ENCODE measurements around the gene VWA7.

VWA7 gene

GRCh38 chr6:31739639-31740396, 37.3 kb downstream of the VWA7 start, which contains the start of gene MSH5:
Gene MSH5 (plus strand): TSS chr6:31740005. CDS start chr6:31740467, 462 bp downstream.
- H2AFZ ChIP-seq (ENCODE audit: low read depth, low read length): peak within 1 kb of the TSS; percentile 61
- H3K4me3 ChIP-seq (ENCODE audit: low read depth in 1 of 2, low read length in 2 of 2): peak within 1 kb of the TSS; percentile 68 to 86
- peaks cover 60% of the 10 kb centered on the region for H3K4me1 ChIP-seq (ENCODE audit: insufficient read depth, low read length)
- H3K4me2 ChIP-seq (ENCODE audit: insufficient read depth, low read length): peak within 1 kb of the TSS; percentile 76
- peak within 1 kb of the TSS; percentile 99 for H3K9ac ChIP-seq (ENCODE audit: low read depth, low read length)
- DNase-seq (peak; percentile 99), ATAC-seq (ENCODE audit: insufficient read depth, low read depth) (peak; percentile 82)
- H3K27me3 ChIP-seq (ENCODE audit: insufficient read depth, low read length, poor library complexity): no peaks in the 10 kb centered on the region
- H3K79me2 ChIP-seq (ENCODE audit: insufficient read depth, low read length): peaks cover 56% of the 10 kb centered on the region
- peaks cover 3% of the 10 kb centered on the region for H4K20me1 ChIP-seq (ENCODE audit: insufficient read depth, low read length)
- H3K27ac ChIP-seq (ENCODE audit: low read length): peak within 1 kb of the TSS; percentile 99
- TF ChIP-seq EZH2 (IDR thresholded peaks at IDR 0.05; ENCODE audit: borderline replicate concordance, low read depth, low read length, severe bottlenecking) (no peak), CTCF (IDR thresholded peaks at IDR 0.05; ENCODE audit: borderline replicate concordance, extremely low read depth, low read length, poor library complexity, severe bottlenecking) (no peak)
- no peaks in the 10 kb centered on the region for H3K9me3 ChIP-seq (ENCODE audit: insufficient read depth, low read length, severe bottlenecking)
- H3K36me3 ChIP-seq (ENCODE audit: insufficient read depth, low read length): peaks cover 38% of the 10 kb centered on the region

- peak overlapping the region; percentile 96 for H3K27ac ChIP-seq (ENCODE audit: low read length)
- H3K79me2 ChIP-seq (ENCODE audit: insufficient read depth, low read length): peaks cover 70% of the 10 kb centered on the region
- H3K4me1 ChIP-seq (ENCODE audit: insufficient read depth, low read length): peaks cover 74% of the 10 kb centered on the region
- H2AFZ ChIP-seq (ENCODE audit: low read depth, low read length): no peak overlapping the region
- H3K27me3 ChIP-seq (ENCODE audit: insufficient read depth, low read length, poor library complexity): no peaks in the 10 kb centered on the region
- no peak for TF ChIP-seq EZH2 (IDR thresholded peaks at IDR 0.05; ENCODE audit: borderline replicate concordance, low read depth, low read length, severe bottlenecking)
- peak; percentile 65 for TF ChIP-seq CTCF (IDR thresholded peaks at IDR 0.05; ENCODE audit: borderline replicate concordance, extremely low read depth, low read length, poor library complexity, severe bottlenecking)
- H3K4me2 ChIP-seq (ENCODE audit: insufficient read depth, low read length): peak overlapping the region; percentile 76
- DNase-seq: peak; percentile 89
- peak; percentile 47 for ATAC-seq (ENCODE audit: insufficient read depth, low read depth)
- H4K20me1 ChIP-seq (ENCODE audit: insufficient read depth, low read length): peaks cover 17% of the 10 kb centered on the region
- H3K4me3 ChIP-seq (ENCODE audit: low read depth in 1 of 2, low read length in 2 of 2): peak overlapping the region; percentile 4 to 62; a peak in 3 of 4 replicates
- no peaks in the 10 kb centered on the region for H3K9me3 ChIP-seq (ENCODE audit: insufficient read depth, low read length, severe bottlenecking)
- H3K36me3 ChIP-seq (ENCODE audit: insufficient read depth, low read length): peaks cover 35% of the 10 kb centered on the region
- peak overlapping the region; percentile 99 for H3K9ac ChIP-seq (ENCODE audit: low read depth, low read length)
Observed at GRCh38 chr6:31737991-31738979, 38.8 kb downstream of the VWA7 start.

- peaks cover 74% of the 10 kb centered on the region for H3K4me1 ChIP-seq (ENCODE audit: insufficient read depth, low read length)
- H3K27me3 ChIP-seq (ENCODE audit: insufficient read depth, low read length, poor library complexity): no peaks in the 10 kb centered on the region
- peaks cover 19% of the 10 kb centered on the region for H4K20me1 ChIP-seq (ENCODE audit: insufficient read depth, low read length)
- H3K9ac ChIP-seq (ENCODE audit: low read depth, low read length): peak overlapping the region; percentile 99
- TF ChIP-seq CTCF (IDR thresholded peaks at IDR 0.05; ENCODE audit: borderline replicate concordance, extremely low read depth, low read length, poor library complexity, severe bottlenecking): no peak
- no peak for TF ChIP-seq EZH2 (IDR thresholded peaks at IDR 0.05; ENCODE audit: borderline replicate concordance, low read depth, low read length, severe bottlenecking)
- no peaks in the 10 kb centered on the region for H3K9me3 ChIP-seq (ENCODE audit: insufficient read depth, low read length, severe bottlenecking)
- DNase-seq (peak; percentile 62), ATAC-seq (ENCODE audit: insufficient read depth, low read depth) (no peak)
- H2AFZ ChIP-seq (ENCODE audit: low read depth, low read length): no peak overlapping the region
- peak overlapping the region; percentile 76 for H3K4me2 ChIP-seq (ENCODE audit: insufficient read depth, low read length)
- peak overlapping the region in 1 of 2 experiments; percentile 62; a peak in 2 of 4 replicates for H3K4me3 ChIP-seq (ENCODE audit: low read depth in 1 of 2, low read length in 2 of 2)
- peaks cover 67% of the 10 kb centered on the region for H3K79me2 ChIP-seq (ENCODE audit: insufficient read depth, low read length)
- peaks cover 33% of the 10 kb centered on the region for H3K36me3 ChIP-seq (ENCODE audit: insufficient read depth, low read length)
- peak overlapping the region; percentile 96 for H3K27ac ChIP-seq (ENCODE audit: low read length)
Observed at GRCh38 chr6:31737315-31737990, 39.7 kb downstream of the VWA7 start.

Data from DND-41 (cell line).